Activated CD4-positive, alpha-beta T cell treated with anti-CD3 and anti-CD28 coated beads, Interleukin-2, amount 50 U/mL, for 1 hour (primary cell): ENCODE measurements around the gene DBH.
A peak's percentile ranks its signal among the peaks of the same experiment; 100 is the strongest.

Experiments used
- DNase-seq: peaks from one replicate; pipeline ENCODE4 v3.0.0-alpha.2; 2020

DBH gene

DNA sequence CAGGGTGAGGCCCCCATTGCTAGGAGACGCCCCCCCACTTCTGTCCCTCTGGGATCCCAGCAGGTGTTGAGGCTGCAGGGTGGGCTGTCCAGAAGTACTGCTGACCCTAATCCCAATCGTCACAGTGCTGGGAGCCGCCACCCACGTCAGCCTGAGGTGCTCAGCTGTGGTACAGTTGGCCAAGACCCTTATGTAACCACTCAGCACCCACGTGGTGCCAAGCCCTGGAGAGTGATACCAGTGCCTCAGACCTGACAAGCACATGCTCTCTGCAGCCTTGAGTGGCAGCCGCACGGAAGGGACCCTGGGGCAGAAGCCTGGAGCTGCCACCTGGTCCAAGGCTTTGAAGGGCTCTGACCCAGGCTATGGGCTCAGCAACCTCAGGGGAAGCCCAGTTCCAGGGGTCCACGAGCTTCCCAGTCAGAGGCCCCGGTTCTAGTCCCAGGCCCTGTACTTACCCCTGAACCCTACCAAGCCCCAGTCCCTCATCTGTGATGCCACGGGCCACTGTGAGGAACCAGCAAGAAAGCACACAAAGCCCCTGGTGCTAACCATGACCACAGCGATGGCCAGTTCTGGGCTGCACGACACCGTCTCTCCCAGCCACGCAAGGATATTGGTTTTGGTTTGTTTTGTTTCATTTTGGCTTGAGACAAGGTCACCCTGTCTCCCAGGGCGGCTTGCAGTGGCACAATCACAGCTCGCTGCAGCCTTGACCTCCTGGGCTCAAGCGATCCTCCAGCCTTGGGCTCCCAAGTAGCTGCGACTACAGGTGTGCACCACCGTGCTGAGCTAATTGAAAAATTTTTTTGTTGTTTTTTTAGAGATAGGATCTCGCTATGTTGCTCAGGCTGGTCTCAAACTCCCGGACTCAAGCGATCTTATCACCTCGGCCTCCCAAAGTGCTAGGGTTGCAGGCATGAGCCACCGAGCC, 50.7 kb downstream of the DBH start:
- no peak for DNase-seq

DNA sequence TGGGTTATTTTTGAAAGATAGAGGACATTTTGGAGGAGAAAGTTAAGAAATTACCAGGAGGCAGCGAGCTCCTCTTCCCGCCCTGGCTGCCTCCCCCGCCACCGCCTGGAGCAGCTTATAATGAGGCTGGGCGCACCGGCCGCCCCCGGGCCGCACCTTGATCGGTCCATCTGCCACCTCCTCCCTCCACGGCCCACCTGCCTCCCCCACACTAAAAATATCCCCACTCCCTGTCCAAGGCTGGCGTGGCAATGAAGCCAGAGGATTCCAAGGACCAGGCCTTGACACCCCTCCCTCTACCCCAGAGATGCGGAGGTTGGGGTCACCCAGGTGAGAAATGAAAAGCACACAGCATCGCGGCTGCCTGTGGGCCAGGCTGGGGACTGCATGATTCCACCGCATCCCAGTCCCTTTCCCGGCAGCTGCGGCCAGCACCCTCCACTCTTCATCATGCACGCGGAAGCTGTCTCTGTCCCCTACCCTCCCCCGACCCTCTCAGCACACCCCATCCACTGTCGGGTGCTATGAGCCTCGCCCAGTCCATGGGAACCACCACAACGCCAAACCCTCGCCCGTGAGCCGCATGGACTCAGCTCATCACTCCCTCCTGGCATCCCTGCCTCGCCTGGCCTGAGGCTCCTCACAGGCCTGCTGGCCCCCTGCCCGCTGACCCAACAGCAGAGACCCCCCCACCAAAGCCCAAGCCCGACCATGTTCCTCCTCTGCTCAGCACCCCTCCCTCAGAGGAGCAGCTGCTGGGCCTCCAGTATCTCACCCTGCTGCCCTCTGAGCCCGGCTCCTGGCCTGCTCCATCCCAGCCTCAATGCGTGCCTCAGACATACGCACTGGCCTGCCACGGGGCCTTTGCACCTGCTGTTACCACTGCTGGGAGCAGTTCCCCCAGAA, 51.9 kb downstream of the DBH start:
- DNase-seq = no peak

GRCh38 chr9:133689151-133689763, 53.1 kb downstream of the DBH start:
- DNase-seq = no peak

DNA sequence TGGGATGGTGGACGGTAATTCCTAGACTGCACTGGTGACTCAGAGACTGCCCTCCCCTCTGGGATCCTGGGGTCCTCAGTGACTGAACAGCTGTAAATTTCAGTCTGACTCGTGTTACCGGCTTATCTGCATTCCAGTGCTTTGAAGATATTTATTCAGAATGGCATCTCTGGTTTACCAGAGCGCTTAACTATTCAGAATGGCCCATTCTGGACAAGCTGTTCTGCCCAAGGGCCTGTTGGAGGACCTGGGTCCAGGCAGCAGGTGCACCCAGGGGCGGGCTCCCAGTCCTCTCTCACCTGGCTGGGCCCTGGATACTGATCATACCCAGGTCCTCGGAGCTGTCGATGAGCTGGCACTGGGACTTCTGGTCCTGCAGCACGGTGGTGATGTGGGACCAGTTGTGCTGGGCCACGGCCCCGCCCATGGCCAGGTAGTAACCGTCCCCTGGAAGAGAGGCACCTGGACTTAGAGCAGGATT, 54.0 kb downstream of the DBH start:
- DNase-seq = no peak

DNA sequence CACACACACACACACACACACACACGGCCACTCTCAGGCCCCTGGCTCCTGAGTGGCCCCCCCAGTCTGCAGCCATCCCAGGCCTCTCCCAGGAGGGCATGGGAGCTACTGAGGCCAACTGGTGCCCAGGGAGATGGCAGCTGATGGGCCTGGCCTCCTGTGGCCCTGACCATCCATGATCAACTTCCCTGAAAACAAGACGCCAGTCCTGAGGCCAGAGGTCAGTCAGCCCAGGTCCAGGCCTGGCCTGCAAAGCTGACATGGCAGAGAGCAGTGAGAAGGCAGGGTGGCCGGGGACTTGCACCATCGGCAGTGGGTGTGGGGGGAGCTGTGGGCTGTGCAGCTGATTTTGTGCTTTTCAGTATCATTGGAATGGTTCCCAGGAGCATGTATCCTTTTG, 55.0 kb downstream of the DBH start:
- DNase-seq = no peak

- DNase-seq = no peak
These were observed 55.6 kb downstream of the DBH start for GRCh38 chr9:133691626-133692363.

- DNase-seq = no peak
These were observed 56.3 kb downstream of the DBH start for GRCh38 chr9:133692364-133692985.

GRCh38 chr9:133693116-133693515, 57.0 kb downstream of the DBH start:
- no peak for DNase-seq

- no peak for DNase-seq
These were observed 57.8 kb downstream of the DBH start for GRCh38 chr9:133693703-133694529.

DNA sequence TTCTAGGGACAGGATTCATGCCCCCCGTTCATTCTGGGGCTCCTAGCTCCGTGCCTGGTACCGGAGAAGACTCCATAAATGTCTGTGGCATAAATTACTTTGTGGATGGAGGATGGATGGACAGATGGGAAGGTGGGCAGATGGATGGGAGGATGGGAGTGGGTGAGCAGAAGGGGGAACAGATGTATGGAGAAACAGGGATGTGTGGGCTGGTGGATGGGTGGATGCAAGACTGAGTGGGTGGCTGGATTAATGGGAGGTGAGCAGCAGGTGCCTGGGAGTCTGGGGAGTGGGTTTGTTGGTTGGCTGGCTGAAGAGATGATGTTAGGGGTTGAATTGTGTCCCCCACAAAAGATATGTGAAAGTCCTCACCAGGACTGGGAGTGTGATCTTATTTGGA, 58.5 kb downstream of the DBH start:
- no peak for DNase-seq

GRCh38 chr9:133696071-133696472, 59.9 kb downstream of the DBH start:
- no peak for DNase-seq

DNA sequence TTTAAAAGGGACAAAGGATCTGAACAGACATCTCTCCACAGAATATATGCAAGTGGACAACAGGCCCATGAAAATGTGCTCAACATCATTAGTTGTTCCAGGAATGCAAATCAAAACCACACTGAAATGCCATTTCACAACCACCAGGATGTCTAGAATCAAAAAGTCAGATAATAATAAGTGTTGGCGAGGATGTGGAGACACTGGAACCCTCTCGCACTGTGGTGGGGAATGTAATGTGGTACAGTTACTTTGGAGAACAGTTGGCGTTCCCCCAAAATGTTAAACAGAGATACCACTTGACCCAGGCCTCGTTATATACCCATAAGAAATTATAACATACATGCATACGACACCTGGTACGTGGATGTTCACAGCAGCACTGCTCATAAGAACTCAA, 63.4 kb downstream of the DBH start:
- DNase-seq = no peak

- DNase-seq = no peak
These were observed 64.7 kb downstream of the DBH start for GRCh38 chr9:133700819-133701320.

- DNase-seq = peak; percentile 48
These were observed 65.3 kb downstream of the DBH start for GRCh38 chr9:133701321-133701980.

- peak; percentile 70 for DNase-seq
These were observed 66.0 kb downstream of the DBH start for GRCh38 chr9:133701981-133702797.

GRCh38 chr9:133702798-133703590, 66.8 kb downstream of the DBH start:
- DNase-seq = peak; percentile 37

DNA sequence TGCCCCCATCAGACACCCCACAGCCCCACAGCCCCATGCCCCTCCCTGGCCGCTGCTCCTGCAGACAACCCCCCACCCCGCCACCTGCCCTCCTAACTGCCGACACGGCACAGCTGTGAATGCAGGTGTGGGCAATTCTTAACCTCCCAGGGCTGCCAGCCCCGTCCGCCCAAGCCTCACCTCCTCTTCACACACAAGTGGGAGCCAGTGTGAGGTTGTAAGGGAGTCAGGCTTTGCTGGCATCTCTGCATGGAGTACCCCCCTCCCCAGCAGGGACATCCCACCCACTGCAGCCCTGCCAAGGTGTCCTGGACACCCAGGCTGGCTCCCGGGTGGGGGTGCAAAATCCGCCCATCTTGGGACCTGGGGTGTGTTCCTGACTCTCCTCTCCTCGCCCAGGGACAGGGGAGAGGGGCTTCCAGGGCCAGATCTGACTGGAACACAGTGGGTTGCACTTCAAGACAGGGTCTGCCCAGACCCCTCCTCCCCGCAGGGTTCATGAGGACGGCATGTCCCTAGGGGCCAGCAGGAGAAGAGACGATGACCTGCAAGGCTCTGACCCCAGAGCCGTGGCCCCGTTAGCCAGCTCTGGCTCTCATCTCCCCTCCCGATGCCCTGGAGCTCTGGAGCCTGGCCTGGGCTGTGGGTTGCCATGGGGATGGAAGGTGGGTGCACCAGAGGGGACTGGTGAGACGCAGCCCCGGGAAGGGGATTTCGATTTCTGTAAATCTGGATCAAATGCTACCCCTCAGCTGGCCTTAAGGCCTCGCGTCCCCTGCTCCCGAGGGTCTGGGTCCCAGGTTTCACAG, 67.6 kb downstream of the DBH start:
- DNase-seq = peak; percentile 39
